Rectal smooth muscle tissue (tissue), 1 donor: ENCODE results near the gene MOV10.
"Not testable (repeated sequence)": the region's sequence is repeated elsewhere in the genome, so short reads cannot be mapped to it uniquely, and the experiment has no call there.

Experiments used
- H3K27ac ChIP-seq: one replicate; pipeline ENCODE4 v1.7.0; 2013; ENCODE audit warnings: low read depth, low read length, inconsistent platforms
- H3K27me3 ChIP-seq: one replicate; pipeline ENCODE4 v1.7.0; 2013; ENCODE audit warnings: low read length; ENCODE audit not compliant: control insufficient read depth, insufficient read depth
- H3K36me3 ChIP-seq: one replicate; pipeline ENCODE4 v1.7.0; 2013; ENCODE audit warnings: low read length; ENCODE audit not compliant: control insufficient read depth, insufficient read depth
- H3K4me1 ChIP-seq: one replicate; pipeline ENCODE4 v1.7.0; 2013; ENCODE audit warnings: low read length; ENCODE audit not compliant: control insufficient read depth, insufficient read depth
- H3K4me3 ChIP-seq: one replicate; pipeline ENCODE4 v1.7.0; 2013; ENCODE audit warnings: low read length
- H3K9ac ChIP-seq: one replicate; pipeline ENCODE4 v1.7.0; 2013; ENCODE audit warnings: low read length

The MOV10 gene

GRCh38 chr1:112640437-112640836 lies 34.0 kb upstream of the MOV10 start:
- H3K36me3 ChIP-seq, H3K27me3 ChIP-seq, H3K27ac ChIP-seq, H3K4me1 ChIP-seq, H3K9ac ChIP-seq, H3K4me3 ChIP-seq: not testable (repeated sequence)

- Histone ChIP-seq H3K4me3 (no peak overlapping the region), H3K27ac (no peak overlapping the region), H3K27me3 (no peaks in the 10 kb centered on the region), H3K9ac (no peak overlapping the region), H3K36me3 (no peaks in the 10 kb centered on the region), H3K4me1 (no peaks in the 10 kb centered on the region)
These were observed 31.4 kb upstream of the MOV10 start for GRCh38 chr1:112643080-112643479.

GRCh38 chr1:112646225-112646624 lies 28.2 kb upstream of the MOV10 start:
- H3K27me3 ChIP-seq, result no peaks in the 10 kb centered on the region
- H3K27ac ChIP-seq, result no peak overlapping the region
- peaks cover 8% of the 10 kb centered on the region for H3K36me3 ChIP-seq
- no peaks in the 10 kb centered on the region for H3K4me1 ChIP-seq
- no peak overlapping the region for H3K9ac ChIP-seq
- H3K4me3 ChIP-seq, result no peak overlapping the region

GRCh38 chr1:112651205-112651604 lies 23.3 kb upstream of the MOV10 start:
- Histone ChIP-seq H3K9ac (no peak overlapping the region), H3K36me3 (peaks cover 11% of the 10 kb centered on the region), H3K27ac (no peak overlapping the region), H3K27me3 (no peaks in the 10 kb centered on the region), H3K4me1 (no peaks in the 10 kb centered on the region), H3K4me3 (no peak overlapping the region)

- Histone ChIP-seq H3K36me3 (peaks cover 5% of the 10 kb centered on the region), H3K27ac (no peak overlapping the region), H3K9ac (no peak overlapping the region), H3K27me3 (no peaks in the 10 kb centered on the region), H3K4me1 (no peaks in the 10 kb centered on the region), H3K4me3 (no peak overlapping the region)
These were observed 8.6 kb upstream of the MOV10 start for GRCh38 chr1:112665857-112666256.

GRCh38 chr1:112666946-112667345 lies 7.5 kb upstream of the MOV10 start:
- Histone ChIP-seq H3K36me3 (no peaks in the 10 kb centered on the region), H3K27me3 (no peaks in the 10 kb centered on the region), H3K4me3 (no peak overlapping the region)

GRCh38 chr1:112672009-112672408 lies 2.5 kb upstream of the MOV10 start:
- no peaks in the 10 kb centered on the region for H3K36me3 ChIP-seq
- no peak overlapping the region for H3K27ac ChIP-seq
- no peaks in the 10 kb centered on the region for H3K27me3 ChIP-seq

More at GRCh38 chr1:112666946-112667345, 7.5 kb upstream of the MOV10 start:
- no peak overlapping the region for H3K27ac ChIP-seq
- no peaks in the 10 kb centered on the region for H3K4me1 ChIP-seq
- H3K9ac ChIP-seq, result no peak overlapping the region

GRCh38 chr1:112672842-112673241 lies 1.6 kb upstream of the MOV10 start:
- no peaks in the 10 kb centered on the region for H3K27me3 ChIP-seq
- H3K27ac ChIP-seq, result no peak overlapping the region
- peaks cover 13% of the 10 kb centered on the region for H3K4me1 ChIP-seq
- H3K36me3 ChIP-seq, result no peaks in the 10 kb centered on the region
- no peak overlapping the region for H3K4me3 ChIP-seq
- no peak overlapping the region for H3K9ac ChIP-seq

More at GRCh38 chr1:112672009-112672408, 2.5 kb upstream of the MOV10 start:
- H3K4me1 ChIP-seq, result peaks cover 13% of the 10 kb centered on the region
- H3K9ac ChIP-seq, result no peak overlapping the region
- H3K4me3 ChIP-seq, result no peak overlapping the region

- peak overlapping the region; percentile 96 for H3K4me3 ChIP-seq
- no peaks in the 10 kb centered on the region for H3K36me3 ChIP-seq
- H3K27me3 ChIP-seq, result no peaks in the 10 kb centered on the region
- H3K4me1 ChIP-seq, result peaks cover 13% of the 10 kb centered on the region
- H3K27ac ChIP-seq, result peak overlapping the region; percentile 92
- H3K9ac ChIP-seq, result peak overlapping the region; percentile 84
These were observed 643 bp upstream of the MOV10 start for GRCh38 chr1:112673592-112674439.

- peak overlapping the region; percentile 92 for H3K27ac ChIP-seq
- H3K4me3 ChIP-seq, result peak overlapping the region; percentile 96
- peak overlapping the region; percentile 84 for H3K9ac ChIP-seq
- peaks cover 13% of the 10 kb centered on the region for H3K4me1 ChIP-seq
- no peaks in the 10 kb centered on the region for H3K36me3 ChIP-seq
- no peaks in the 10 kb centered on the region for H3K27me3 ChIP-seq
These were observed 698 bp downstream of the MOV10 start for GRCh38 chr1:112674986-112675727.

GRCh38 chr1:112675728-112676381 lies 1.4 kb downstream of the MOV10 start:
- peak overlapping the region; percentile 92 for H3K27ac ChIP-seq
- no peaks in the 10 kb centered on the region for H3K27me3 ChIP-seq

GRCh38 chr1:112676543-112676942 lies 2.1 kb downstream of the MOV10 start:
- Histone ChIP-seq H3K27ac (no peak overlapping the region), H3K27me3 (no peaks in the 10 kb centered on the region), H3K4me1 (peaks cover 13% of the 10 kb centered on the region), H3K9ac (no peak overlapping the region), H3K4me3 (no peak overlapping the region), H3K36me3 (no peaks in the 10 kb centered on the region)

More at GRCh38 chr1:112675728-112676381, 1.4 kb downstream of the MOV10 start:
- H3K4me3 ChIP-seq, result peak overlapping the region; percentile 96
- peak overlapping the region; percentile 74 for H3K9ac ChIP-seq
- H3K4me1 ChIP-seq, result peaks cover 13% of the 10 kb centered on the region
- H3K36me3 ChIP-seq, result no peaks in the 10 kb centered on the region
